Activated CD8-positive, alpha-beta memory T cell treated with anti-CD3 and anti-CD28 coated beads, Interleukin-2, amount 50 U/mL, for 24 hours (primary cell): ENCODE results near the gene KCNQ5.
"Not testable (repeated sequence)": the region's sequence is repeated elsewhere in the genome, so short reads cannot be mapped to it uniquely, and the experiment has no call there.

ENCODE experiments used
- DNase-seq: peaks from one replicate; pipeline ENCODE4 v3.0.0-alpha.2; 2020; ENCODE audit errors: extremely low read depth

Gene KCNQ5

GRCh38 chr6:72621291-72622093, at the start of gene KCNQ5:
Gene KCNQ5, plus strand, starts transcription at chr6:72622064.
- DNase-seq, result no peak

GRCh38 chr6:72579865-72580264, 42.0 kb upstream of the KCNQ5 start:
- no peak for DNase-seq

- no peak for DNase-seq
These were observed 41.5 kb upstream of the KCNQ5 start for GRCh38 chr6:72580281-72580940.

GRCh38 chr6:72580950-72581349, 40.9 kb upstream of the KCNQ5 start:
- DNase-seq, result not testable (repeated sequence)

DNA sequence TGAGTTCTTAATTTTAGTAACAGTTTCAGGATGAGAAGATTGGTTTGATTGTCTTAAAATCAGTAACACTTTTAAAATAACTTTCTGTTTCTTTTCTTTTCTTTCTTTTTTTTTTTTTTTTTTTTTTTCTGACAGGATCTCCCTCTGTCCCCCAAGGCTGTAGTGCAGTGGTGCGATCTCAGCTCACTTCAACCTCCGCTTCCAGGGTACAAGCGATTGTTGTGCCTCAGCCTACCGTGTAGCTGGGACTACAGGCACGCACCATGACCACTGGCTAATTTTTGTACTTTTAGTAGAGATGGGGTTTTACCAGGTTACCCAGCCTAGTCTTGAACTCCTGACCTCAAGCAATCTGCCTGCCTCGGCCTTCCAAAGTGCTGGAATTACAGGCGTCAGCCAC, 33.7 kb upstream of the KCNQ5 start:
- no peak for DNase-seq

GRCh38 chr6:72589096-72589495, 32.8 kb upstream of the KCNQ5 start:
- no peak for DNase-seq

DNA sequence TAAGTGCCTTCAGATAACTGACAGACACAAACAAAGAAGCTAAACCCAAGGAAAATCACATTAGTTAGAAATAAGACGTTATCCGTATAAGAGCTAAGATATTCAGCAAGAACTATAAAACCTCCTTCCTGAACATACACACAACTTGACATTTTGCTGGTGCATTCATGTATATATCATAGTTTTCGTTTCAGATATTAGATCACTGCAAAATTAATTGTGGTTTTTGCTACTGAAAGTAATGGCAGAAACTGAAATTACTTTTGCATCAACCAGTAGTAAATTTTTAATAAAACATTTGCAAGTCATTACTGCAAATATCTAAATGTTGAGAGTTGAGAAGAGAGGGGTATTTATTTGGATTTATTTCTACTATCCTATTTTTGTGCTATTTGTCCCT, 26.1 kb upstream of the KCNQ5 start:
- DNase-seq, result no peak

GRCh38 chr6:72616406-72617015, 5.4 kb upstream of the KCNQ5 start:
- DNase-seq, result no peak

GRCh38 chr6:72617721-72618120, 4.1 kb upstream of the KCNQ5 start:
- DNase-seq, result no peak

- DNase-seq, result peak; percentile 63
These were observed 1.8 kb upstream of the KCNQ5 start for GRCh38 chr6:72619883-72620696.

GRCh38 chr6:72620871-72621290, 983 bp upstream of the KCNQ5 start:
- DNase-seq, result no peak

DNA sequence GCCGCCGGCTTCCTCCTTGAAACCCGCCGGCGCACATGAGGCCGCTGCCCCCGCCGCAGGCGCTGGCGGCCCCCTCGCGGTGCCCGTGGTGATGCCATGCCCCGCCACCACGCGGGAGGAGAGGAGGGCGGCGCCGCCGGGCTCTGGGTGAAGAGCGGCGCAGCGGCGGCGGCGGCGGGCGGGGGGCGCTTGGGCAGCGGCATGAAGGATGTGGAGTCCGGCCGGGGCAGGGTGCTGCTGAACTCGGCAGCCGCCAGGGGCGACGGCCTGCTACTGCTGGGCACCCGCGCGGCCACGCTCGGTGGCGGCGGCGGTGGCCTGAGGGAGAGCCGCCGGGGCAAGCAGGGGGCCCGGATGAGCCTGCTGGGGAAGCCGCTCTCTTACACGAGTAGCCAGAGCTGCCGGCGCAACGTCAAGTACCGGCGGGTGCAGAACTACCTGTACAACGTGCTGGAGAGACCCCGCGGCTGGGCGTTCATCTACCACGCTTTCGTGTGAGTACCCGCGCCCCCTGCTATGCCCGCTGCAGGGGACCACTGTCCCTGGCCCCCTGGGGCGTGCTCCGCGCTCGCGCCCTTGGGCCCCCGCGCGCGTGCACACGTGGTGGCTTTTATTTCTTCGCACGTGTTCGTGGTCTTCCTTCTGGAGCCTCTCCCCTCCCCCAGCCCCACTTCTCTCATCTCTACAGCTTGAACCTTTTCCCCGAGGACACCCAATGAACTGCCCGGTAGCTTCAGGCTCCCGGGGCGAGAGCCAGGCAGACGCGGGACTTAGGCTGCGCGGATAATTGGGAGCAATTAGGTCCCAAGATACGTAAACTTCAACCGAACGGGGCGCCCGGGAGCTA, 453 bp downstream of the KCNQ5 start:
- DNase-seq, result no peak

- no peak for DNase-seq
These were observed 1.9 kb downstream of the KCNQ5 start for GRCh38 chr6:72623808-72624207.

DNA sequence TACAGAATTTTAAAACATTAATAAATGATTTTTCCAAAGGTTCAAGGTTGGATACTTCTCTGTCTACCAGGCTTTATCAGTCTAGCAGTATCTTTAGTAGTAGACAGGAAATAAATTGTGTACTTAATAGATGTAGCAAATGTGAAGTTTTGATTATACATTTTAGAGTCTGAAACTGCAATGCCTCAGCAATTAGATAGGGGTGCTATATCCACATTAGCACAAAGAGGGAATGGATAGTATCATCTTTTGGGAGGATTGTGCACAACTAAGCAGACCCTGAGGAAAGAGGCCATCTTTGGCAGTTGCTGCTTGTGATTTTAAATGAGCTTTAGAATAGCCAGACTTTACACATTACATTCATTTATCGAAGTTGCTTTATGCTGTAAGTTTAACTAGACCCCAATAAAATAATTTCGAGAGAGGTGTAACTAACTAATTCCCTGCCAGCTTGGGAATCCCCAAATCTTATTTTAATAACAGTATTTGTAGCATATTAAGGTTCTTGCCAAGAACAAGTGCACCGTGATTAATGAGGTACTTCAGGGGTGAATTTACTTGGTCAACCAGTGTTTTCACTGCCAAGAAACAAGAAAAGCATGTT, 2.8 kb downstream of the KCNQ5 start:
- DNase-seq, result no peak

DNA sequence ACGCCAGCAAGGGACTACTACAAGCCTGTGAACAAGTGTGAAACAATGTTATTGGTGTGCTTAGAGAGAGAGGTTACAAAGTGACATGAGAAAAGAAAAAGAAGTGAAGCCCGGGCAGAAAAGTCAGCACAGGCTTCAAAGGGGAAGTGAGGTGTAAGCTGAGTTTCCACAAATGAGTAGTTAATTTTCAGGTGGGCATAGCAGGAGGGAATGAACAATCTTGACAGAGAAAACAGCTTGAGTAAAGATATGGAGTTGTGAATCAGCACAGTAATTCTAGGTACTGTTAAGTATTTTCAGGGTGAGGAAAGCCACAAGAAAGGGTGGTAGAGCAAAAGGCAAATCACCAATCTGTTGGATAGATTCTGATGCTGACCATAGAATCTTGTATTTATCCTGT, 4.3 kb downstream of the KCNQ5 start:
- DNase-seq, result no peak

GRCh38 chr6:72627539-72627938, 5.7 kb downstream of the KCNQ5 start:
- no peak for DNase-seq

- DNase-seq, result no peak
These were observed 9.6 kb downstream of the KCNQ5 start for GRCh38 chr6:72631480-72631879.

DNA sequence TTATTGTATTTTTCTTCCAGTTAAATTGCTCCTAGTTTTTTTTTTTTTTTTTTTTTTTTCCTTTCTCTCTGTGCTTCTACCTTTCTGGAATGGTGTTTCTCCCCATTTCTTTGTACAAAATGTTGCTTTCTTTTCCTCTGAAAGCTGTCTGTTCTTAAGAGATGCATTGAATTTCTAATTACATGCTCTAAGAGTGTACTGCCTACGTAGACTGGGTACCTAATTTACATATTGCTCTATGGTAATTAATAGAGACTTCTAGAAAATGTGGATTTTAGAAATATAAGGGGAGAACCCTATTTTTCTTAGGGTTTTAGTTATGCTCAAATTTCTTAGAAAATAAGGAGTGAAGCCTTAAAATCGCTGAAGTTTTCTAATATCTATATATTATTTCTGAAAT, 13.8 kb downstream of the KCNQ5 start:
- no peak for DNase-seq

DNA sequence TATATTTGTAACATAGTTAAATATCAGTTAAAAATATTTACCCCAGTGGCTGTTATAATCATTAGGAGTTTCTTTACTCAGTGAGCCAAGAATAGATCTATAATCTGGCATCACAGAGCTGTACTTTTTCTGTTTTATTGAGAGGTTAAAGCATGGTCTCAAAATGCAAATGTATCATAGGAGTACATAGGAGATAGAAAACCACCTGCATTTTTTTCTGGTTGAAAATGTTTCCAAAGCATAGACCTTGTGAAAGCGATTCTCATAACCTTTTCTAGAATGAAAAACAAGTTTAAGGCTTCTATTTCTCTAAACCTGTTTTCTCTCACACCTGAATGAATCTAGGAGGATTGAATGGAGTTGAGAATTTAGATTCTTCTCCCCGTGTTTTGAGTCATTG, 14.4 kb downstream of the KCNQ5 start:
- DNase-seq, result no peak

GRCh38 chr6:72636786-72637185, 14.9 kb downstream of the KCNQ5 start:
- DNase-seq, result no peak
